BLaER1 treated with 17β-estradiol and CSF1 and Interleukin-3, amounts not matched to agents 10 nM and 100 nM (cell line): Measurements from ENCODE around the gene RNF214.

ENCODE experiments used
- H3K27ac ChIP-seq, 11 experiments: shearing (Covaris generic); formaldehyde crosslinking; 2 replicates each; pipeline ENCODE4 v1.8.1; 2022
- H3K27me3 ChIP-seq, 11 experiments: shearing (Covaris generic); formaldehyde crosslinking; 2 replicates each; pipeline ENCODE4 v1.8.1; 2022
- H3K36me3 ChIP-seq, 11 experiments: shearing (Covaris generic); formaldehyde crosslinking; 2 replicates each; pipeline ENCODE4 v1.8.1; 2022
- H3K4me1 ChIP-seq, 10 experiments: shearing (Covaris generic); formaldehyde crosslinking; 2 replicates each; pipeline ENCODE4 v1.8.1; 2022
- H3K4me2 ChIP-seq, 11 experiments: shearing (Covaris generic); formaldehyde crosslinking; 2 replicates each; pipeline ENCODE4 v1.8.1; 2022
- H3K4me3 ChIP-seq, 10 experiments: shearing (Covaris generic); formaldehyde crosslinking; 2 replicates each; pipeline ENCODE4 v1.8.1; 2022
- H3K9ac ChIP-seq, 11 experiments: shearing (Covaris generic); formaldehyde crosslinking; 2 replicates each; pipeline ENCODE4 v1.8.1; 2022
- H3K9me3 ChIP-seq, 11 experiments: shearing (Covaris generic); formaldehyde crosslinking; replicated peaks in 1 of 11; 2 replicates each; pipeline ENCODE4 v1.8.1; 2022
- H4K20me1 ChIP-seq, 11 experiments: shearing (Covaris generic); formaldehyde crosslinking; 2 replicates each; pipeline ENCODE4 v1.8.1; 2022
- Cebpa-rat ChIP-seq, 11 experiments: shearing (Covaris generic); IDR thresholded peaks; 2 replicates each; pipeline ENCODE4 v1.8.1; 2022

RNF214 gene

GRCh38 chr11:117214404-117215110 is 17.9 kb upstream of the RNF214 start:
- H3K27ac ChIP-seq = no peak overlapping the region
- no peak overlapping the region for H3K4me2 ChIP-seq
- no peak overlapping the region for H3K9ac ChIP-seq
- H3K9me3 ChIP-seq = no peaks in the 10 kb centered on the region
- H3K27me3 ChIP-seq = no peaks in the 10 kb centered on the region
- peaks cover 0 to 3% (median 0%) of the 10 kb centered on the region in 10 experiments; a peak in 3 of 20 replicates for H3K4me1 ChIP-seq
- H4K20me1 ChIP-seq = peaks cover 0 to 19% (median 0%) of the 10 kb centered on the region in 11 experiments; a peak in 5 of 22 replicates
- TF ChIP-seq Cebpa-rat (IDR thresholded peaks at IDR 0.05) = no peak
- no peak overlapping the region for H3K4me3 ChIP-seq
- peaks cover 70 to 97% (median 84%) of the 10 kb centered on the region in 11 experiments for H3K36me3 ChIP-seq

DNA sequence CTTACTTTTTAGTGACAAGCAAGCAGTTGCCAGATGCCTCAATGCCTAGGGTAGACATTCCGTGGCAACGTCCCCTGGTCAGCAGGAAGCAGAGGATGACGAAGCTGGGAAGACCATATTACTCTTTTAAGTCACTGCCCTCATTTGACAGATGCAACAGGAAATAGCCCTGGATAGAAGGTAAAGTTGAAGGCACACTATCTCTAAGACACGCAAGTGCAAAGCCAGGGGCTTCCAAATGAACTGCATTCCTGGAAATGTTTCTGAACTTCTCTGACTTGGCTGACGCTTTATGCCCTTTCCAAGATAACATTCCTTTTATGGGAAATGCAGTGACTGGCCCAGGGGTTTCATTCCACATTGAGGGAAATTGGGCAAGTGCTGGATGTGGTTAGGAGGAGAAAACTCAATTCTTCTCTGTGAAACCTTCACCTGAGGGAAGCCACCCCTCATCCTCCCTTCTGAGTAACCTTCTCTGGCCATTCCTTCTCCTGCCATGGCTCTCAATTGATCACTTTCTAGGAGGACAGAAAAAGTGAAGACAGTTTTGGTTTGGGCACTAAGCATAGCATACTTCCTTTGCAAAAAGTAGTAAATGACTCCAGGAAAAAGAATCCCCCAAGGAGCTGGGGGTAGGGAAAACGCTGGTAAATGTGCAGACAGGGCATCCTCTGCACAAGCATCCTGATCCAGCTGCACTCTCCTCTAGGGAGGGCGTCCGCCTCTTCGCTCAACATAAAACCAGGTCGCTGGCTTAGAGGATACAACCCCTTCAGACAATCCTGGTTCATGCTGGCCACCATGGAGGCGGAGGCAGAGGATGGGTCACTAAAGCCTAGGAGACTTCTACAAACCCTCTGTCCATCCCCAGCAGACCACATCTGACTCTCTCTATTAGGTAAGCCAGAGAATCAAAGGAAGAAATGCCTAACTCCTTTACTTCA is 15.1 kb upstream of the RNF214 start:
- Histone ChIP-seq H3K9ac (no peak overlapping the region), H3K27me3 (no peaks in the 10 kb centered on the region), H3K9me3 (no peaks in the 10 kb centered on the region), H4K20me1 (peaks cover 0 to 39% (median 0%) of the 10 kb centered on the region in 11 experiments; a peak in 6 of 22 replicates), H3K4me3 (no peak overlapping the region), H3K36me3 (peaks cover 92 to 97% (median 94%) of the 10 kb centered on the region in 11 experiments), H3K4me2 (no peak overlapping the region), H3K4me1 (peaks cover 0 to 13% (median 0%) of the 10 kb centered on the region in 10 experiments; a peak in 4 of 20 replicates), H3K27ac (no peak overlapping the region)
- no peak for TF ChIP-seq Cebpa-rat (IDR thresholded peaks at IDR 0.05)

DNA sequence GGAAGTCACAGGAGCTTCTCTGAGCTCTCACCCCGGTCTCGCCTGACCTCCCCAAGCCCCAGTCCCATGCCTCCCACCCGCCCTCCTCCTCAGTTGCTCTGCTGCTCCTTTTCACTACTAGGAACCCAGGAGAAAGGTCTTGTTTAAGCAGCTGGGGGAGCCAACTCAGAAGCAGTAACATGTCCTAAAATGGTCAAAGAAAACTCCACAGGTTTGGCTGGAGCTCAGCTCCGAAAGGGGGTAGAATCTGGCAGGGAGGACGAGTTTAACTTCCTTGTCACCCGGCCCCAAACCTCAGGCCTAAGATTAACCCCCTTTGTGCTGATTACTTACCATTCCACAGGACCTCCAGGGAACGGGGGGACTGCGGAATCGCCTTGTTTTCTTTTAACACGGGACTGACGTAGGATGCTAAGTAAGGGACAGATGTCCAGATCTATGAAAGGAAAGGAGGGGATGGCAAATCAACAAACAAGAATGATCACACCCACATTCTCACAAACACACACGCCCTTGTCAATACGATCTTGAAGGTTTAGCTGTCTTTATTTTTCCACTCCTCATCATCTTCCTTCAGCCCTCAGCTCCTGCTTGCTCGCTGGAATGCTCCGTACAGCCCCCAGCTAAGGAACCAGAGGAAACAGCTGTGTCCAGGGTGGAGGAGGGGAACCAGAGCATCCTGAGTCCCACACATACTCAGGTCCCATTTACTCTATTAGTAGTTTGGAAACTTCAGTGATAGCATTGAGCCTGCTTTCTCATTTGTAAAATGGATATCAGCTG is 14.1 kb upstream of the RNF214 start:
- no peak overlapping the region for H3K27ac ChIP-seq
- no peak overlapping the region for H3K4me2 ChIP-seq
- no peaks in the 10 kb centered on the region for H3K27me3 ChIP-seq
- H3K36me3 ChIP-seq = peaks cover 90 to 97% (median 95%) of the 10 kb centered on the region in 11 experiments
- no peaks in the 10 kb centered on the region for H3K9me3 ChIP-seq
- TF ChIP-seq Cebpa-rat (IDR thresholded peaks at IDR 0.05) = no peak
- no peak overlapping the region for H3K4me3 ChIP-seq
- H3K4me1 ChIP-seq = peaks cover 0 to 13% (median 0%) of the 10 kb centered on the region in 10 experiments; a peak in 4 of 20 replicates
- peak overlapping the region in 1 of 11 experiments; percentile 19; a peak in 1 of 22 replicates for H3K9ac ChIP-seq
- peaks cover 0 to 39% (median 0%) of the 10 kb centered on the region in 11 experiments; a peak in 6 of 22 replicates for H4K20me1 ChIP-seq

DNA sequence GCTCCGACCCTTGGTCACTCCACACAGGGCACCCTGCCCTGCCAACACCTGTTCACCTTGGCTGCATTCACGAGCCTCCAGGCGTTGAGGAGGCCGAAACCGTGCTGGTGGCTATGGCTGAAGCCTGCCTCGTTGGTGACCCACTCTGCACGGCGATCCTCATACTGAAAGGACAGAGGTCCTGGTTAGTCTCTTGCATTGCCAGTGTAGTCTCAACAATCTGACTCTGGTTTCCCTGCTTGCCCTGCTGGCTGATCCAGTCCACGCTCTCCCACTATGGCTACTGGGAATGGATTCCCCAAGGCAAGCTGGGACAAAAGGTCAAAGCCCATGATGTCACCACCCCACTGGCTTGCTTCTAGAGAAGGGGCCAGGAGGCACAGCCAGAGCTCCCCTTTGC is 13.5 kb upstream of the RNF214 start:
- Histone ChIP-seq H3K9me3 (no peaks in the 10 kb centered on the region), H3K27me3 (no peaks in the 10 kb centered on the region), H4K20me1 (peaks cover 0 to 45% (median 0%) of the 10 kb centered on the region in 11 experiments; a peak in 6 of 22 replicates), H3K4me2 (no peak overlapping the region), H3K36me3 (peaks cover 93 to 97% (median 95%) of the 10 kb centered on the region in 11 experiments), H3K4me1 (peaks cover 0 to 13% (median 0%) of the 10 kb centered on the region in 10 experiments; a peak in 4 of 20 replicates), H3K9ac (peak overlapping the region in 2 of 11 experiments; percentile 19 to 66; a peak in 2 of 22 replicates), H3K27ac (no peak overlapping the region), H3K4me3 (no peak overlapping the region)
- no peak for TF ChIP-seq Cebpa-rat (IDR thresholded peaks at IDR 0.05)

DNA sequence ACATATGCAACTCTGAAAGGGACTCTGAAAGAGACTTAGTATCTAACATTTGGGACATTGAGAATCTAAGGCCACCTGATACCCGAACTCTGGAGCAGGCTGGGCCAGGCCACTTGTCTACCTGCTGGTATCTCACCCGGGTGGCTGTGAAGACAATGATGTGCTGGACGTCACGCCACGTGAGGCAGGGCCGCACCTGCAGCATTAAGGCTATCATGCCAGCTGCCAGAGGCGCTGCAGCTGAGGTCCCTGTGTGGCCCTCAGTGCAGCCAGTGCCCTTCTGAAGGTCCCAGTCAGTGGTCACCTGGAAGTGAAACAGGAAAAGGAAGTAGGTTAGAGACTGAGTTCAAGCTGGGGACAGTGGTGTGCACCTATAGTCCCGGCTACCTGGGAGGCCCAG is 13.0 kb upstream of the RNF214 start:
- peaks cover 0 to 13% (median 0%) of the 10 kb centered on the region in 10 experiments; a peak in 4 of 20 replicates for H3K4me1 ChIP-seq
- peaks cover 93 to 97% (median 96%) of the 10 kb centered on the region in 11 experiments for H3K36me3 ChIP-seq
- H3K4me3 ChIP-seq = no peak overlapping the region
- no peaks in the 10 kb centered on the region for H3K27me3 ChIP-seq
- H3K9ac ChIP-seq = peak overlapping the region in 1 of 11 experiments; percentile 66; a peak in 3 of 22 replicates
- no peak overlapping the region for H3K4me2 ChIP-seq
- H3K9me3 ChIP-seq = no peaks in the 10 kb centered on the region
- peaks cover 0 to 47% (median 0%) of the 10 kb centered on the region in 11 experiments; a peak in 6 of 22 replicates for H4K20me1 ChIP-seq
- no peak overlapping the region for H3K27ac ChIP-seq
- TF ChIP-seq Cebpa-rat (IDR thresholded peaks at IDR 0.05) = no peak

DNA sequence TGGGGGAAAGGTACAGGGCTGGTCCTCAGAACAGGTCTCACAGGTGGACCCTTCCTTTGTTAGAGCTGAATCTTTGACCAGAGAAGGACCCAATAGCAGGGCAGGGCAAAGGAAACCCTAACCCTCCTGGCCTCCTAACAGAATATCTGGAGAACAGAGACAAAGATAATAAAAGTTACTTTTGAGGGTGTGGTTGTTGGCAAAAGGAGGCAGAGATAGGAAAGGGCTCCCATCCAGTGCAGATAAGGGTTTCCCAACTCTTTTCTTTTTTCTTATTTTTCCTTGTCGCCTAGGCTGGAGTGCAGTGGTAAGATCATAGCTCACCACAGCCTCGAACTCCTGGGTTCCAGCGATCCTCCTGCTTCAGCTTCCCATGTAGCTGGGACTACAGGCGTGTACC is 12.5 kb upstream of the RNF214 start:
- no peaks in the 10 kb centered on the region for H3K27me3 ChIP-seq
- no peak overlapping the region for H3K27ac ChIP-seq
- TF ChIP-seq Cebpa-rat (IDR thresholded peaks at IDR 0.05) = no peak
- no peak overlapping the region for H3K4me3 ChIP-seq
- H4K20me1 ChIP-seq = peaks cover 0 to 47% (median 0%) of the 10 kb centered on the region in 11 experiments; a peak in 6 of 22 replicates
- H3K9me3 ChIP-seq = no peaks in the 10 kb centered on the region
- H3K4me1 ChIP-seq = peaks cover 0 to 13% (median 0%) of the 10 kb centered on the region in 10 experiments; a peak in 4 of 20 replicates
- peak overlapping the region in 3 of 11 experiments; percentile 22 to 66 (median 23); a peak in 3 of 22 replicates for H3K9ac ChIP-seq
- H3K4me2 ChIP-seq = no peak overlapping the region
- H3K36me3 ChIP-seq = peaks cover 91 to 97% (median 96%) of the 10 kb centered on the region in 11 experiments

- no peak overlapping the region for H3K4me3 ChIP-seq
- no peaks in the 10 kb centered on the region for H3K27me3 ChIP-seq
- no peak for TF ChIP-seq Cebpa-rat (IDR thresholded peaks at IDR 0.05)
- no peak overlapping the region for H3K4me2 ChIP-seq
- peaks cover 0 to 49% (median 0%) of the 10 kb centered on the region in 11 experiments; a peak in 7 of 22 replicates for H4K20me1 ChIP-seq
- H3K4me1 ChIP-seq = peaks cover 0 to 13% (median 0%) of the 10 kb centered on the region in 10 experiments; a peak in 4 of 20 replicates
- 0 out of 22 replicates have a peak overlapping the region, but pooled peaks of 1 of the 11 experiments have one; percentile 22 for H3K9ac ChIP-seq
- H3K9me3 ChIP-seq = no peaks in the 10 kb centered on the region
- H3K36me3 ChIP-seq = peaks cover 96 to 100% (median 100%) of the 10 kb centered on the region in 11 experiments
- no peak overlapping the region for H3K27ac ChIP-seq
These were observed 11.9 kb upstream of the RNF214 start for GRCh38 chr11:117220568-117220967.
